ENCODE data around the gene CCDC15.

The CCDC15 gene, protein sequence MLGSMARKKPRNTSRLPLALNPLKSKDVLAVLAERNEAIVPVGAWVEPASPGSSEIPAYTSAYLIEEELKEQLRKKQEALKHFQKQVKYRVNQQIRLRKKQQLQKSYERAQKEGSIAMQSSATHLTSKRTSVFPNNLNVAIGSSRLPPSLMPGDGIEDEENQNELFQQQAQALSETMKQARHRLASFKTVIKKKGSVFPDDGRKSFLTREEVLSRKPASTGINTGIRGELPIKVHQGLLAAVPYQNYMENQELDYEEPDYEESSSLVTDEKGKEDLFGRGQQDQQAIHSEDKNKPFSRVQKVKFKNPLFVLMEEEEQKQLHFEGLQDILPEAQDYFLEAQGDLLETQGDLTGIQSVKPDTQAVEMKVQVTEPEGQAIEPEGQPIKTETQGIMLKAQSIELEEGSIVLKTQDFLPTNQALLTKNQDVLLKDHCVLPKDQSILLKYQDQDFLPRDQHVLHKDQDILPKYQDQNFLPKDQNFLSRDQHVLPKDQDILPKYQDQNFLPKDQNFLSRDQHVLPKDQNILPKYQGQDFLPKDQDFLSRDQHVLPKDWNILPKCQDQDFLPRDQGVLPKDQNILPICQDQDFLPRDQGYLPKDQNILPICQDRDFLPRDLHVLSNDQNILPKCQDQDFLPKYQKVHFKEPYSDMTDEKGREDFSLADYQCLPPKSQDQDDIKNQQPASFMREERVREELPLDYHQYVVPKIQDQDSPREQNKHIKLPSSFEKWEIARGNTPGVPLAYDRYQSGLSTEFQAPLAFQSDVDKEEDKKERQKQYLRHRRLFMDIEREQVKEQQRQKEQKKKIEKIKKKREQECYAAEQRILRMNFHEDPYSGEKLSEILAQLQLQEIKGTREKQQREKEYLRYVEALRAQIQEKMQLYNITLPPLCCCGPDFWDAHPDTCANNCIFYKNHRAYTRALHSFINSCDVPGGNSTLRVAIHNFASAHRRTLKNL

DNA sequence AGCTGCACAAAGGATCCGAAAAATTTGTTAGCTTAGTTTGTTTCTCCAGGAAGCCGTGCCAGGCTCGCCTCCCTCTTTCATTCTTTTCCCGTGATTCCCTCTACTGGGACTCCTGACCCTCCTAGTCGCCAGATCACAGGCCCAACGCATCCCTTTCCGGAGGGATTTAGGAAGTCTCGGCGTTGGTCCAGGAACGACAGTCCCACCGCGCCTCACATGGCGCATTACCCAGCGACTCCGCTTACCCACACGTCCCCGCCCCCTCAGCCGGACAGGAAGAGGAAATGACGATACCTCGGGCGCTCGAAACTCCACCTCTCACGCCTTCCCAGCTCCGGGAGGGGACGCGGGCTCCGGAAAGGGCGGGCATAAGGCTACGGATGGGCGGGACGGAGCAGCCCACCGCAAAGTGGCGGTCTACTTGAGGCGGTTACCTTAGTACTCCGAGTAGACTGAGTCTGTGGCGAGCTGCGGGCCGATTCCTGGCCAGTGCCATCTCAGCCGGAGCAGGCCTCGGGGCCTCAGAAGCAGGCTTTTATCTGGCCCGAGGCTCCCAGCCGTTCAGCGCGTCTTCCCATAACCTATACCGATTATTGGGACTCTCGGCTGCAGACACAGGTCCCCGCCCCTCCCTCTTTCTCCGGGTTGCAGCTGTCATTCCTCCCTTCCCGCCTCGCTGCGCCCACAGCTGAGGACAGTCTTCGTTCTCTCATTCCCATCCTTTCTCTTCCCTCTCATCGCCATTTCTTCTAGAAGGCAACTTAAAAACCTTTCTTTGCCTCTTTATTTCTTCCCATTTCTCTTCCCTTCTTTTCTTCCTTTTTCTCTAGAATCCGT lies at the start of gene CCDC15:
Gene CCDC15, plus strand, starts transcription at position 450 of the 837 bp plus-strand sequence. CDS start 531 bp downstream, outside the sequence.
- peak; percentile 82 to 97 (median 94) for DNase-seq

DNA sequence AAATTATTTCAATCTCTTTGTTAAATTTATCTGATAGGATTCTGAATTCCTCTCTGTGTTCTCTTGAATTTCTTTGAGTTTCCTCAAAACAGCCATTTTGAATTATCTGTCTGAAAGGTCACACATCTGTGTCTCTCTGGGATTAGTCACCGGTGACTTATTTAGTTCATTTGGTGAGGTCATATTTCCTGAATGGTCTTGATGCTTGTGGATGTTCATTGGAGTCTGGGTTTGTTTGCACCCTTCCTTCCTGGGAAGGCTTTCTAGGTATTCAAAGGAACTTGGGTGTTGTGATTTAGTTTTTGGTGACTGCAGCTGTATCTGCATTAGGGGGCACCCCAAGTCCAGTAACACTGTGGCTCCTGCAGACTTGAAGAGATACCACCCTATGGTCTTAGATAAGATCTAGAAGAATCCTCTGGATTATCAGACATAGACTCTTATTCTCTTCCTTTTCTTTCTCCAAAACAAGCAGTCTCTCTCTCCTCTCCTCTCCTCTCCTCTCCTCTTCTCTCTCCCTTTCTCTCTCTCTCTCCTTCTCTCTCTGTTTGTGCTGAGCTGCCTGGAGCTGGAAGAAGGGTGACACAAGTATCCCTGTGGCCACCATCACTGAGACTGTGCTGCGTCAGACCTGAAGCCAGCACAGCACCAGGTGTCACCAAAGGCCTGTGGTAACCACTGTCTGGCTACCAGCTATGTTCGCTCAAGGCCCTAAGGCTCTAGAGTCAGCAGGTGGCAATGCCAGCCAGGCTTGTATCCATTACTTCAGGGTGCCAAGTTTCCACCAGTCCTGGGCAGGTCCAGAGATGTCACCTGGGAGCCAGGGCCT lies 38.2 kb upstream of the CCDC15 start:
- no peak for DNase-seq

DNA sequence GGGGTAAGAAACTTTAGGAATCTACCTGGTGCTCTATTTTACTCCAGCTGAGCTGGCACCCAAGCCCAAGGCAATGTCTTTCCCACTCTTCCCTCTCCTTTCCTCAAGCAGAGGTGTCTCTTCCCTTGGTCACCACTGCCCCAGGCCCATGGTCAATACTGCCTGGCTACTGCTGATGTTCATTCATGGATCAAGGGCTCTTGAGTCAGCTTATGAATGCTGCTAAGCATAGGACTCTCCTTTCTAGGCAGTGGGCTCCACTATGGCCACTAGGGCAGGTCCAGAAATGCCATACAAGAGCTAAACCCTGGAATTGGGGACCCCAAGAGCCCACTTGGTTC lies 37.7 kb upstream of the CCDC15 start:
- DNase-seq: no peak

DNA sequence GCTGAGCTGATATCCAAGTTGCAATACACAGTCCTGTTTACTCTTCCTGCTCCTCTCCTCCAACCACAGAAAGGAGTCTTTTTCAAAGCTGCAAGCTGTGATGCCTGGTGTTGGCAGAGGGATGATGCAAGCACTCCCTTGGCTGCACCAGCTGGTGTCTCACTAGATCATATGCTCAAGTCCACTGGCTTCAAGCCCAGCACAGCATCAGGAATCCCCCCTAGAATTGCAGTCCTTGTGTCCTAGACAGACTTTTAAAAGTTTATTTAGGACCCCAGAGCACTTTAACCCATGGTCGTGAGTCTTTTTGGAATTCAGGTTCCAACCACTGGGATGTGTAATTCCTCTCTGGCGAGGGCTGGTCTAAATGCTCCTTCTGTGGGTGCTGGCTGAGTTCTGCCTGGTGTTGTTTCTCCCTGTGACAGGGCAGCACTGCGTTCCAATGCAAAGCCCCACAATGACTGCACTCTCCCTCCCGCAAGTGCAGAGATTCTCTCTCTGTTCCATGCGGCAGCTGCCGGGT lies 36.8 kb upstream of the CCDC15 start:
- DNase-seq: peak in 12 of 14 donors; percentile 36 to 92 (median 66)

DNA sequence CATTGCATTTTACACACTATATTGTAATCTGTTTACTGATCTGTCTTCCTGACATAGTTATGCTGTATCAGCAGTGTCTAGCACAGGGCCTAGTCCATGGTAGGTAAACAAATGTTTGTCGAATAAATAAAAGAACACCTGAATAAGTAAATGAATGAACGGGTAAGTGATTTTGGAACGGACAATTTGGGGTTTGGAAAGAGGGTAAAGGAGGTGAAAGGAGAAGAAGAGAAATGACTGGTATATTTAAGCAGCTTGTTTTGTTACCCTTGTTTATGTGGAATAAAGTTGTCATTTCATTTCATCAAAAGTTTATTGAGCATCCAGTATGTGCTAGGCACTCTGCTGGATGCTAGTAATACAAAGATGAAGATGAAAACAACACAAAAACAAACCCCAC lies 35.1 kb upstream of the CCDC15 start, which contains the start of gene HEPN1:
Gene HEPN1, plus strand, starts transcription at position 301 of the 400 bp plus-strand sequence.
- DNase-seq: no peak

DNA sequence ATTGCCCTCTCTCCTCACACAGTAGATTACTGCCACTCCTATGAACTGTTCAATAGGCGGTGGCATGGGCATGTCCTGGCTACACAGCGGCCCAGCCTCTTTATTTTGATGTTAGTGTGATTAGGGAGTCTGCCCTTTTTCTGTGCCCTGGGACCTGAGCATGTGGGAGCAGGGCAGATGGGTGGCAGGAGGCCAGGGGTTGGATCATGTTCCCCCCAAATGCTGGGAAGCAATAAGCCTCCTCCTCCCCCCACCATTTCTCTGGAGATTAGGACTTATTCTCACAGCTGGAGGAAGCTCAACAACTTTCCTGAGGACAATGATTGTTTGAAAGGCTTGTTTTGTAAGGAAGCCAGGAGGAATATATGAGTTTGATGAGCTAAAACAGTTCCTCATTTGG lies 34.1 kb upstream of the CCDC15 start:
- peak in 2 of 14 donors; percentile 25 to 37 for DNase-seq

DNA sequence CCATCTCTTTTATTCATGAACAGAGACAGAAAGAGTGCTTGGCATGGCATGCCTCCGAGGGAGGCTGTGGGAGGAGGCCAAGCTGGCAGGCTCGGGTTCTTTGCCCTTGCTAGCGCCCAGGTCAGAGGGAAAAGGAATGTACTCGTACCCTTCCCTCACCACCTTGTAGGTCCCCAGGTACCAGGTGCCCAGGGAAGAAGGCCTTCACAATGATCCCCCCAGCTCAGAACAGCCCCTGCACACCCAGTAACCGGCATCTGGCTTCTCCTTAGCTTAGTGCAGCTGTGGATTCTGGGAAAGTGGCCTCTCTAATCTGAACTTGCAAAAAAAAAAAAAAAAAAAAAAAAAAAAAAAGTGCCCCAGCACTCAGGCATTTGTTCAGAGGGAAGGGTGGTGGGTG lies 33.6 kb upstream of the CCDC15 start:
- no peak for DNase-seq

DNA sequence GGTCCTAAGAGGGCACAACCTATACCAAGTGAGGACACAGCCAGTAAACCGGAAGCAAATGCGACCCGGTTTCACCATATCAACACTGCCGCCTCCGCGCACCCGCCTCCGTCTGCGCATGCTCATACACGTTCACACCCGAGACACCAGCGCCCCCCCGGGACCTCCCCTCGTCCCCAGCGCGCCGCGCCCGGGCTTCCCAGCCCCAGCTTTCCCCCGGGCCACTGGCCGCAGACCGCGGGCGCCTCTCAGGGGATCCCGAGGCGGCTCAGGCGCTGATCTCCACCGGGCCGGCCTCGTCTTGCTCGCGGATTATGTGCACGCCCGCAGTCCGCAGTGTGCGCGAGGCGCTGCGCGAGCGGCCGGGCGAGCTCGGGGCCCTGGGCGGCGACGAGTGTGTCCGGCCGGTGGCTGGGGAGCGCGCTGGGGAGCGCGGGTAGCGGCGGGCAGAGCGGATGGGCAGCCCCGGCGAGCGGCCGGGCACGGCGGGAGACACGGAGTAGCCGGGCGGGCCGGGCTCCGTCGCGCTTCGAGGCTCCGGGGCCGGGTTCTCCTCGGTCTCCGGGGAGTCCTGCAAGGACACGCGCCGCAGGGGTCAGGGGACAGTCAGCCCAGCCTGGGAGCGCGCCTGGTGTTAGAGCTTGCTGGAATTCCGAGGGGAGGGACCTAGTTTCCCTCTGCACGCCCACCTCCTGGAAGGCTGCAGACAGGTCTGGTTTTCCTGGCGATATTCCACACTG lies 33.0 kb upstream of the CCDC15 start:
- peak in 2 of 14 donors; percentile 35 to 37 for DNase-seq

DNA sequence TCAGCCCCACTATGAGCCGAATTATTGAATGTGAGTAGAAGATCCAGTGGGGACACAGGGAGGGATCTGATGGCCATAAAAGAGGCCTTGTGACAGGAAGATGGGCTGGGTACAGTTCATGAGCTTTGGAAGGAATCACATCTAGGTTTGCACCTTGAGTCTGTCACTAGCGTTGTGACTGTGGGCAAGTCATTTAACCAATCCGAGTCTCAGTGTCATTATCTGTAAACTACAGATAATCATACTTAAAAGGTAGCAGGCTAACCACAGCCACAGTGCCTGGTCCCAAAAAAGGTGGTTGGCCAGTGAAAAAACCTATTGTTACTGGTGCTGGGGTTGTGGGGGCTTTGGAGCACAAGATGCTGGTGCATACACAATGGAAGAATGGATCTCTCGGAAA lies 31.2 kb upstream of the CCDC15 start:
- no peak for DNase-seq

DNA sequence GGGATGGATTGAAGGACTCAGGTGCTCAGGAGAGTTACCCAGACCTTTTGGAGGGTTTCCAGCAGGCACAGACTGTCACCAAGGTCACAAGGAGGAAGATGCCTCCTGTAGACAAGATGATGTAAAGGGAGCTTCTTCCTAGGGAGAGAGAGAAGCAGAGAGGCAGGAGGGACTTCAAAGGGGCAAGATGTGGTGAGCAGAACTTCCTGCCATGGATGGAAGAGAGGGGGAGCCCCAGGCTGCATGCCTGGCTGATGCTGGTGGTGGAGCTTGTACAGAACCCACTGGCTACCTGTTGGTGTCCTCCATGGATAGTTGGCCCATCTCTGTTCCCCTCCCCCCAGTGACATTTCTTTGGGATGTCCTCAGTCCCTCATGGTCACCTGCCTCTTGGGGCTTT lies 30.7 kb upstream of the CCDC15 start:
- no peak for DNase-seq

DNA sequence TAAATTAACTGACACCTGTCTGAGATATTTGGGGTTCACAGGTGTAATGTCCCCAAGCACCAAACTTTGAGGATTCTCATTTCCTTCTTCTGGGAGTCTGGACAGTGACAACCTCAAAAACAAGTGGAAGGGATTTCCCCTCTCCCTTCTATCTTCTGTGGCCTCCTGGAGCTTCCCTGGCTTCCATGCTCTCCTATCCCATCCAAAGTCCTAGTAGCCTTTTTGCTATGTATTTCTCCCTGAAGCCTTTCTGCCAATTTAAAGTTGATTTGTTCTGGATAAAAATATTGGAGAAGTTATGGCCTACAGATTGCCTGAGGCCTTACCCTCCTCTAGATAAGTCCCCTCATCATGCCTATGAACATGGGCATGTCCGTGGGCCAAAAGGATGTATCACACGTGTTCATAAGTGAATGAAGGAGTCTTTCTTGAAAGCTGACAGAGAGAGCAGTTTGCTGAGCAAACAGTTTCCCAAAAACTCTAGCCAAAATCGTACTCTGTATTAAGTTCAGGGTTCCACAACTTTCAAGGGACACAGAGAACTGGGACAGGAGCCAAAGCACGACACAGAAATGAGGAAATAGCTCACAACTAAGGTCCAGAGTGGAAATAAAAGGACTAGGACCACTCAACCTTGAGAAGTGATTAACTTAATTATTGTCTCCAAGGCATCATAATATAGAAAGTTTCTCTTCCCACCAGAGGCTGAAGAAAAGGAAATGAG lies 24.9 kb upstream of the CCDC15 start:
- peak in 1 of 14 donors; percentile 21 for DNase-seq

DNA sequence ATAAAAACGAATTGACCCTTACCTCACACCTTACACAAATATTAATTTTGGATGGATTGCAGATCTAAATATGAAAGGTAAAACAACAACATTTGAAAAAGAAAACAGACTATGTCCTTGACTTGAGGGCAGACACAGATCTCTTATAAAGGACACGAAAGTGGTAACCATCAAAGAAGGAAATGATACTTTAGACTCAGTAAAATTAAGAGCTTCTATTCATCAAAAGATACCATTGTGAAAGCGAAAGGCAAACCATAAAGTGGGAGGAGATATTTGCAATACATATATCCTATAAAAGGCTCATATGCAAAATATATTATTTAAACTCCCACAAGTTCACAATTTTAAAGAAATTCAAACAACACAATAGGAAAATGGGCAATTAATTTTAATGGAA lies 23.2 kb upstream of the CCDC15 start:
- DNase-seq: no peak

DNA sequence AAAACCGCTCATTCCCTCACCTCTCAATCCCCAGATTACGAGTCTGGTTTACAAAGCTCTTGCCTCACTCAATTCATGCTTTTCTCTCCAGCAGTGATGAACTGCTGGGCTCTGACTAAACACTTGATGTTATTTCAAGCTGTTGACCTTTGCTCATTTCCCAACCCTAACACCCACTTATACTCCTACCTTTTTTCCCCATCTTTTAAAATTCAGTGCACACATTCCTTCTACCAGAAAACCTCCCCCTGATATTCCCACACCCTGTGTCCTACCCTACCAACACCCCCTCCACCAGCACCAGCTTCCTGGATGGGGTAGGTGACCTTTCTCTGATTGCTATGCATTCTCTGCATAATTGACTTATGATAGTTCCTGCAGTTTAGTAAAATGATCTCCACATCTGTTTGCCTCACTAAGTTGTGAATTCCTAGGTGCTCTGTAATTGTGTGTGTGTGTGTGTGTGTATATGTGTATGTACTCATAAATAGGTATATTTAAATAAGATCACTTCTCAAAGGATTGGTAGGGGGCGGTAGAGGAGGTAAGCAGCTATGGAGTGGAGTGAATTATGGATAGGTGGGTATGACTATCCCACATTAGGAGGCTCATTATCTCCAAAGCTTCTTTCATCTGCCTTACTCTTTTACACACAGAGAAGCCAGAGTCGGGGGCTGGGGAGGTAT lies 19.0 kb upstream of the CCDC15 start:
- peak in 1 of 14 donors; percentile 38 for DNase-seq

DNA sequence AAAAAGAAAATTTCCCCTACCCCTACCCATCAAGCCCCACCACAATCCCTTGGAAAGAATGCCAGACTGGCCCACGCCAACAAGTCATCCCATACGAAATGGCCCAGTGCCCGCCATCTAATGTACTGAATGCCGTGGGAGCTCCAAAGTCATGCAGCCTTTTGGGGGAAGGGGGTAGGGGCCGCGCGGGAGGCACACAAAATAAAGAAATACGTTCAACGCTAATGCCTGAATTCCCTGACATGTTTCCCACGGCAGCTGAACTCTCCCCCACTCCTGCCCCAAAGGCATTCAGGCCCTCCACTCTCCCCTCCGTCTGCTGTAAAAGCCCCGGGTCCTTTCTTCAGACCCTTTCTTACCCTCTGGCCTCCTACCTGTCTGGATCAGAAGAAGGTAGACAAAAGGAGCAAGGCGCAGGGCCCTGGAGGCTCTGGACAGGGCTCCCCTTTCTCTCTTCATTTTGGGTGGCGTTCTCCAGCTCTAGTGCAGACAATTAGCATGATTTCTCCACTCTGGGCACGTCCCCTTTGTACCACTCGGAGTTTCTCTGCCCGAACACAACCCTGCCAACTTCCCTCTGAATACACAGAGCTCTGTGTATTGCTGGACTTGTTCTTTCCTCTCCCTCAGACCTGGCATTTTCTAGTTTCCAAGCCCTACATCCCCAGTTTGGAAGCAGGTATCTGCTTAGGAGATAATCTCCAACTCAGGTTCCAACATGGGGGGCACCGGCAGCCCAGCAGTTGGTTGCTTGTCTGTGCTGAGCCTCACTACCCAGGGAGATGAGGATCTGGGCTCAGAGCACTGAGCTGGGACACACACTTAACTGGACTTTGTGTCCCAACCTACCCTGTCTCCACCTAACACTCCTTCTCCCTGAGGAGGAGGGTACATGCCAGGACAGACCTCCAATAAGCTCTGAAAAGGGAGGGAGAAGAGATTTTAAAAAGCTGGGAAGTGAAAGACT lies 18.2 kb upstream of the CCDC15 start, which contains the start of gene HEPACAM:
Gene HEPACAM, minus strand, starts transcription at position 500 of the 967 bp plus-strand sequence. Its CDS starts 41 bp downstream, at position 459.
- peak in 12 of 14 donors; percentile 16 to 86 (median 74) for DNase-seq

DNA sequence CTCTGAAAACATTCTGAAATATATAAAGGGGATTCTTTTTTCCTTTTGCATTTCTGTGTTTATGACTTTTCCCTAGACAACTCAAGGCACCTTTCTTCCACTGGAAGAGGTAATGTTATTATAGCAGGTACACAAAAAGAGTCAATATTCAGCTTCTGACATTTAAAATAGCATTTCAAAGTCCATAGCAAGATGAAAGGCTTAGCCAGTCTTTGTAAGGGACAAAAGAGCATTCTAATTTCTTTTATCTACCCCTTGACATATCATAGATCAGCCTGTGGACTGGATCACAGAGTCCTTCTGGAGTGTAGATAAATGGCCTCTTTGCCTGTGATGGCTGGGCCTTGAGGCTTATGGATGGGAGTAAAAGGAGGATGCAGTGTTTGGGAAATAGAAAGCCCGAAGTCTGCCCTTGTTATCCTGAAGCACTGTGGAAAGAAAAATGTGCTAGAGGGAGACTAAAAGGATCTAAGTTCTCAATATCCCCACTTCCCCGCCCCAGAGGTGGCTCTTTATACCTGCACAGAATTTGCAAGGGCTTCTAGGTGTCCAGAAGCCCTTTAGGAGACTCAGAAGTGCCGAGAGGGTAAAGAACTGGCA lies 16.6 kb upstream of the CCDC15 start:
- DNase-seq: no peak

DNA sequence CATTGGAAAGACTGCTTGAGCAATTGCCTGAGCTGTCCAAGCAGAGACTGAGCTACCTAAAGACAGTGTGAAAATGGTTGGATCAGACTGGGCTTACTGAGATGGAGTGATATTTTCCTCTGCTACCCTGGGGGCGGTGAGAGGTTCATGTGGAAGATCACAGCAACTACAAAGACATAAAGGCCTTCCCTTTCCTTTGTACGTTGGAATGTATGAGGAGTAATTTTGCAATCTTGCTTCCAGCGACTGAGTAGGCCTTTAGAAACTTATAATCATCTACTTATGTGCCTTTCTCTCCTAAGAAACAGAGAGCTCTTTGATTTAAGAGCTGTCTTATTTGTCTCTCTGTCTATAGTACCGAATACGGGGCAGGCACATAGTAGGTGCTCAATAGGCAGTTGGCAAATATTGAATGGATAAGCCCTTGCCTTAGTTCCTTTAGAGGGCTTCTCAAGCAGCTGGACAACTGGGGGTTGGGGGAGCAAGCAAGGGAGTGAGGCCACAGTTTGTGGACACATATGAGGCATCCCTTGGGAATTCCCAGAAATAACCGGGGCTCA lies 15.7 kb upstream of the CCDC15 start:
- DNase-seq: no peak

DNA sequence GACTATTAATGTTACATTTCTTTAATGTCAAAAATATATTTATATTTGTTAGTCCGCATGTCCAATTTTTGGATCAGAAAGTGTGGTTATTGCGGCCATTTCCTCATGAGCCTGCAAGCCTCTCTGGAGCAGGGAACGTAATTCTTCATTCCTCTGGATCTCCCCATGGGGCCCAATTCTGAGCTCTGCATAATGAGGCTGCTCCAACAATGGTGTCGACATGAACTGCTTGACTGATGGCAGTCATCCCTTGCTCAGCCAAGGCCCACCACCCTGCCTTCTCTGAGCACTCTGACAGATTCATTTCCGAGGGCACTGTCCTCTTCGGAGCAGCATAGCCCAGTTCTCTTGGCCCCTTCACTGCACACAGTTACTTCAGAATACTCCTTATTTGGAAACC lies 15.0 kb upstream of the CCDC15 start:
- no peak for DNase-seq
